Femur (tissue), 1 donor: ENCODE results near the gene NRF1.
"Not testable (repeated sequence)": the region's sequence is repeated elsewhere in the genome, so short reads cannot be mapped to it uniquely, and the experiment has no call there.

Source experiments
- DNase-seq: peaks from one replicate; pipeline ENCODE4 v3.0.0-alpha.2; 2017

Gene NRF1

DNA sequence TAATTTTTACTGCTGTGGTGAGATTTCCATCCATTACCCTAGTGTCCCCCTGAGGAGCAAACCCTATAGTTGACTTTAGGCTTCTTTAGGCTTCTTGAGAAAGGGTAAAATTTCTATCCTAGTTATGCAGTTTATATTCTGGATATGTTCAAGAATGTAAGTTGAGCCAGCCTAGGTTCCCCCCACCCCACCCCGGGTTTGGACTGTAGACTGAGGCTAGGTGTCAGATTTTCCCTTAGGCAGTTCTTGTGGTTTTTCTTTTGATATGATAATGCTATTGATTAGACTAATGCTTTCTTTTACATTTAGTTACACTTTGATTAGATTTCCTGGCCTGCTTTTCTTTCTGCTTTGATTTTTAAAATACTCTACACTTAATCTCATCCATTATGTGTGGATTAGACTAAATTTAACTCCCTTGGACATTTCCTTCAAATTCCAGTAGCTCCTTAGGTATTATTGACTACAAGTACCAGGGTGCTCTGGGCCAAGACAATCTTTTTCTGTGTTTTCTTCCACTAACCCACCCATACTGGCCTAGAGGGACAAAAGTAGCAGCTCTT is 37.7 kb downstream of the NRF1 start:
- no peak for DNase-seq

DNA sequence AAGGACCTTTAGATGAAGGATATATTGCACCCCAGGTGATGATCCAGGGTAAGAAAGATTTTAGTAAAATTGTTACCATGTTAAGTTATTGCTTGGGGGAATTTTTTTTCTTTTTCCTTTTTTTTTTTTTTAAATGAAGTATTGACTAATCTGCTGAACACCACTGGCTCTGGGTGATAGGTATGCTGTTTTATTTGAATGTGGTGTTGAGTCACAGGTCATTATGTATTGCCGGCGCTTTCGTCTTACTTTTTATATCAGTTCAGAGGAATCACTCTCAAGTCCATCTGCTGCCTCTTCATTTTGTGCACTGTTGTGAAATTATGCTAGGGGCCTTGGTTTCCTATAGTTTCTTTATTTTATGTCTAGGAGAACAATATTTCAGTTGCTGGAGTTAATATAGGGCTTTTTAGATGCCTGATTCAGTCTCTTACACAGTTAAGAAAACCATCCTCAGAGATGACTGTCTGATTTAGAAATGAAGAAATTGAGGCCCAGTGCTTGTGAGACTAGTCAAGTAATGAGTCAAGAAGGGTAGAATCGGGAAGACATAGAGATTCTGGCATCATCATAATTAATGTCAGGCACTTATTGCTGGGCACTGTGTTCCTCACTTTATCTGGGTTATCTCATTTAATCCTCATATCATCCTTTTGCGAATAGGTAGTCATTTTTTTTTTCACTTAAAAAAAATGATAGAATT is 38.7 kb downstream of the NRF1 start:
- no peak for DNase-seq

DNA sequence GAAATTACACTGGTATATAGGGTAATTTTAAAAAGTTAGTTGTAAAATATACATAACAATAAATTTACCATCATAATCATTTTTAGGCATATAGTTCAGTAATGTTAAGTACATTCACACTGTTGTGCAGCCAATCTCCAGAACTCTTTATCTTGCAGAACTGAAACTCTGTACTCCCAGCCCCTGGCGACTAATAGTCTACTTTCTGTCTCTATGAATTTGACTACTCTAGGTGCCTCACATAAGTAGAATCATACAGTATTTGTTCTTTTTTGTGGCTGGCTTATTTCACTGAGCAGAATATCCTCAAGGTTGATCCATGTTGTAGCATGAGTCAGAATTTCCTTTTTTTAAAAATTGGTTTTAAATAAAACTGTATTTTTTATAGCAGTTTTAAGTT is 41.4 kb downstream of the NRF1 start:
- no peak for DNase-seq

DNA sequence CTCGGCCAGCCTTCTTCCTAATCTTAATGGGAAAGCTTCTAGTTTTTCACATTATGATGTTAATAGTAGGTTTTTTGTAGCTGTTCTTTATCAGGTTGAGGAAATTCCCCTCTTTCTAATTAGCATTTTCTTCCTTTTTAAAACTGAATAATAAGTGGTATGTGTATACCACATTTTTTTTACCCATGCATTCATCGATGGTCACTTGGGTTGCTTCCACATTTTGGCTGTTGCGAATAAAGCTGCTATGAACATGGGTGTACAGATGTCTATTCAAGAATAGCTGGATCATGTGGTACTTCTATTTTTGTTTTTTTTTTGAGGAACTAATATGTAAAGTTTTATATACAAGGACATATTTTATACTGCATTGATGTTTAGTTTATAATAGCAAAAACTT is 44.3 kb downstream of the NRF1 start:
- no peak for DNase-seq

DNA sequence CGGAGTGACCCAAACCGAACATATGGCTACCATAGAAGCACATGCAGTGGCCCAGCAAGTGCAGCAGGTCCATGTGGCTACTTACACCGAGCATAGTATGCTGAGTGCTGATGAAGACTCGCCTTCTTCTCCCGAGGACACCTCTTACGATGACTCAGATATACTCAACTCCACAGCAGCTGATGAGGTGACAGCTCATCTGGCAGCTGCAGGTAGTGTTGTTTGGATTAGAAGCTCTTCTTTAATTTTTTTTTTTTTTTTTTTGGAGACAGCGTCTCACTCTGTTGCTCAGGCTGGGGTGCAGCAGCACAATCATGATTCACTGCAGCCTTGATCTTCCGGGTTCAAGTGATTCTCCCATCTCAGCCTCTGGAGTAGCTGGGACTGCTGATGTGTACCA is 45.8 kb downstream of the NRF1 start:
- no peak for DNase-seq

DNA sequence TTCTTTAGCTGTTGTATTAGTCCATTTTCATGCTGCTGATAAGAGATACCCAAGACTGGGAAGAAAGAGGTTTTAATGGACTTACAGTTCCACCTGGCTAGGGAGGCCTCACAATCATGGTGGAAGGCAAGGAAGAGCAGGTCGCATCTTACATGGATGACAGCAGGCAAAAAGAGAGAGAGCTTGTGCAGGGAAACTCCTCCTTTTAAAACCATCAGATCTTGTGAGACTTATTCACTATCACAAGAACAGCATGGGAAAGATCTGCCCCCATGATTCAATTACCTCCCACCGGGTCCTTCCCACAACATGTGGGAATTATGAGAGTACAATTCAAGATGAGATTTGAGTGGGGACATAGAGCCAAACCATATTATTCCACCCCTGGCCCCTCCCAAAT is 48.4 kb downstream of the NRF1 start:
- not testable (repeated sequence) for DNase-seq

DNA sequence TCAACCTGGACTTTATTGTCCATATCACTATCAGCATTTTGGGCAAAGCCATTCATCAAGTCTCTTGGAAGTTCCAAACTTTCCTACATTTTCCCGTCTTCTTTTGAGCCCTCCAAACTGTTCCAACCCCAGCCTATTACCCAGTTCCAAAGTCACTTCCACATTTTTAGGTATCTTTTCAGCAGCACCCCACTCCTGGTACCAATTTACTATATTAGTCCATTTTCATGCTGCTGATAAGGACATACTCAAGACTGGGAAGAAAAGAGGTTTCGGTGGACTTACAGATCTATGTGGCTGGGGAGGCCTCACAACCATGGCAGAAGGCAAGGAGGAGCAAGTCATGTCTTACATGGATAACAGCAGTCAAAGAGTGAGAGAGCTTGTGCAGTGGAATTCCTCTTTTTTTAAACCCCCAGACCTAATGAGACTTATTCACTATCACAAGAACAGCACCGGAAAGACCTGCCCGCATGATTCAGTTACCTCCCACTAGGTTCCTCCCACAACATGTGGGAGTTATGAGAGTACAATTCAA is 50.2 kb downstream of the NRF1 start:
- no peak for DNase-seq

DNA sequence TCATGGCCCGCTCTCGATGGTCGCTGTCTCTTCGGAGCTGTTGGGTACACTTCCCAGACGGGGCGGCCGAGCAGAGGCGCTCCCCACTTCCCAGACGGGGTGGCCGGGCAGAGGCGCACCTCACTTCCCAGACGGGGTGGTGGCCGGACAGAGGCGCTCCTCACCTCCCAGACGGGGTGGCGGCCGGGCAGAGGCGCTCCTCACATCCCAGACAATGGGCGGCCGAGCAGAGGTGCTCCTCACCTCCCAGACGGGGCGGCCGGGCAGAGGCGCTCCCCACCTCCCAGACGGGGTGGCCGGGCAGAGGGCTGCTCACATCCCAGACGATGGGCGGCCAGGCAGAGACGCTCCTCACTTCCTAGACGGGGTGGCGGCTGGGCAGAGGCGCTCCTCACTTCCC is 51.7 kb downstream of the NRF1 start:
- not testable (repeated sequence) for DNase-seq

DNA sequence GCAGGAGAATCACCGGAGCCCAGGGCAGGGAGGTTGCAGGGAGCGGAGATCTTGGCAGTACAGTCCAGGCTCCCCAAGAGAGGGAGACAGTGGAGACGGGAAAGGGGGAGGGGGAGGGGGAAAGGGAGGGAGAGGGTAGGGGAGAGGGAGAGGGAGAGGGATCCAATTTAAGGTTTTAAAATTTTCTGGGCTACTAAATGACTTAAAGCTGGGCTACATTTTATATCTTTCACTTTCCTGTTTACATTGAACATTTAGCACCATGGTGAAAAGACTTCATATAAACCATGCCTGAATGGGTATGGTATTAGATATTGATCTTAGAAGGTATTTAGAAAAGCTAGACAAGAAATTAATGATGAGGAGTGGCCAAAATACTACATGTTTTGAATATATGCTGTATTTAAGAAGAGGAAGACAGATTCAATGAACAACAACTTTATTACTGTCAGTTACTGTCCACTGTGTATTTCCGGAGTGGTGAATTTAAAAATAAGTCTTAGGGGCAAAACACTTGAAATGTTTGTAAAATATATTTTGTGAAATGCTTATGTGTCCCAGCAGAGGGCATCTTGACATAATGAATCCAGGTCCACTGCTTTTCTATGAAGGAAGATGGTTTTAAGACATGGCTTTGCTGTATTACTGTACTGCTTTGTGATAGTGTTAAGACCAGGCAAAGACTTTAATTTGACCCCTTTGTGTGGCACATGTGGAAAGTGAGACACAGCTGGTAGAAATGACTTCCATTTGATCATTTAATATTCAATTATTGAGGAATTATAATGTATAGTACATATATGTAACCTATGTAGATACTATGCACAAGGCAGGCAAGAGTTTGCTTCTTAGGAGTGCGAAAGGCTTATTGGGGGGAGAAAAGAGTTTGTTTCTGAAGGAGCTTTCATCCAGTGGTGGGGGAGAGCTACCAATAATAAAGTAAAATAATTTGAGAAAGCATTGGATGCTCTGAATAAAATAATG is 52.8 kb downstream of the NRF1 start:
- no peak for DNase-seq

DNA sequence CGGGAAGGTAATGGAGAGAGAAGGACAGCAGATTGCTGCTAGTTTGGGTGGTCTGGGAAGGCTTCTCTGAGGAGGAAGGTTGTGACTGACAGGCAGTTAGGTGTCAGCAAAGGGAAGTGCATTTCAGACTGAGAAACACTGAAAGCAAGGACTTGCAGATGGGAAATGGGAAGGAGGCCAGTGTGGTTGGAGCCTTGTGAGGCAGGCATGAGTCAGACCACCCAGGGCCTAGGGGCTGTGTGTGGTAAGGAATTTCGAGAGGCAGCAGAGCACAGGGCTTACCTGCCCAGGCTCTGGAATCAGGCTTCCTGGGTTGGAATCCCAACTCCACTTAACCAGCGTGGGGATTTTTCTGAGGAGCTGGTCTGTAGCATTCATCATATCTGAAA is 53.5 kb downstream of the NRF1 start:
- DNase-seq: peak; percentile 38

DNA sequence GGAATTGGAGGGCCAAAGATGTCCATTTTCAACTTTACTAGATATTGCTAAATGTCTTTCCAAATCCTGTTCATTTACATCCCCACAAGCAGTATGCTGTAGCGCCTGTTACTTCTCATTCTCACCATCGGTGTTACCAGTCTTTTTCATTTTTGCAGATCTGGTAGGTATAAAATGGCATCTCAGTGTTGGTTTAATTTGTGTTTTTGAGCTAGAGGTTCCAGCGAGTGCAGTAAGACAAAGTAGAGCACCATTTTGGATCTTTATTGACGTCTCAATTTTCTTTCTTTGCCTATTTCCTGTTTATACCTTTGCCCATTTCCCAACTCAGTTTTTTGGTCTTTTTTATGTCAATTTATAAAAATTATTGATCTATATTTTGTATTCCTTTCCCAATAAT is 55.6 kb downstream of the NRF1 start:
- DNase-seq: no peak

DNA sequence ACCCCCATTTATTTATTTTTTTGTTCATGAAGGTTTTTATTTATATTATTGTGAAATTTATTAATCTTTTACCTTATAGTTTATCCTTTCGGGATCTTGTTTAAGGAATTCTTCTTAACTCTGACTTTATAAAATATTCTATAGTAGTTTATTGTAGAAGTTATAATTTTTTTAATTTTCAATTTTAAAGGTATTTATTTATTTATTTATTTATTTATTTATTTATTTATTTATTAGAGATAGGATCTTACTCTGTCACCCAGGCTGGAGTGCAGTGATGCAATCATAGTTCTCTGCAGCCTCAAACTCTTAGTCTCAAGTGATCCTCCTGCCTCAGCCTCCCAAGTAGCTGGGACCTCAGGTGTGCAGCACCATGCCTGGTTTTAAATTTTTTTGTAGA is 56.0 kb downstream of the NRF1 start:
- DNase-seq: no peak

DNA sequence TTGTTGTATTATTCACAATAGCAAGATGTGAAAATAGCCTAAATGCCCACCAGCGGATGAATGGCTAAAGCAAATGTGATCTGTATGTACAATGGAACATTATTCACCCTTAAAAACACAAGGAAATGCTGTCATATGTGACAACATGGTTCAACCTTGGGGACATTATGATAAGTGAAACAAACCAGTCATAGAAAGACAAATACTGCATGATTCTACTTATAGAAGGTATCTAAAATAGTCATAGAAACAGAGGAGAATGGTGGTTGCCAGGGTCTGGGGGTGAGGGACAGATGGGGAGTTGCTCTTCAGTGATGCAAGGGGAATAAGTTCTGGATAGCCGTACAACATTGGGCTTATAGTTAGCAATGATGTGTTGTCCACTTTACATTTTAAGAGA is 58.4 kb downstream of the NRF1 start:
- no peak for DNase-seq

DNA sequence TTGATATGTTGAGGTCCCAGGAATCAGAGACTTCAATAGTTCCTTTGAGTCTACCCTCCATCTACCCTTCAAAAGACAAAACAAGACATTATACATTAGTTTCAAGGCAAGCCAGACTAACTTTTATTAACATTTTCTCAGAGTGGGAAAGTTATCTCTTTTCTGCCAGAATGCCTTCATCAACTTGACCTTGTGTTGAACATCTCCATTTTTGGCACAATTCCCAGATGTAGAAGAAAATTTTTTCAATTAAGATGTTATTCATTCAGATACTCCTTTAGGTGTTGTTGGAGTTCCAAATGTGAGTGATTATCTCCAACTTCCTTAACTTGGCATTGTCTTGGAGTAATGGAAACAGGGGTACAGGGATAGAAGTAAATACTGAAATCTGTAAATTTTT is 59.1 kb downstream of the NRF1 start:
- no peak for DNase-seq

DNA sequence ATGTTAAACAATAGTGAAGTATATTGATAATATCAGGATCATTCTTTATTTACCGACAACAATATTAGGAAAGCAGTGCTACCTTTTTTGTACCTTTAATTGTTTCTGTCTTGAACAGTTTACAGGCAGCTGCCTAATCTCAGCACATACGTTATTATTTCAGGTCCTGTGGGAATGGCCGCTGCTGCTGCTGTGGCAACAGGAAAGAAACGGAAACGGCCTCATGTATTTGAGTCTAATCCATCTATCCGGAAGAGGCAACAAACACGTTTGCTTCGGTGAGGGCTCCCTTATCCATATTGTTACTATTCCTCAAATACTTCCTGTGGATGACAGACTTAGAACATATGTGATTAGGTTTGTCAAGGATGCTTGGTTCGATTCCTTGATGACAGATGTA is 59.7 kb downstream of the NRF1 start:
- DNase-seq: peak; percentile 51

DNA sequence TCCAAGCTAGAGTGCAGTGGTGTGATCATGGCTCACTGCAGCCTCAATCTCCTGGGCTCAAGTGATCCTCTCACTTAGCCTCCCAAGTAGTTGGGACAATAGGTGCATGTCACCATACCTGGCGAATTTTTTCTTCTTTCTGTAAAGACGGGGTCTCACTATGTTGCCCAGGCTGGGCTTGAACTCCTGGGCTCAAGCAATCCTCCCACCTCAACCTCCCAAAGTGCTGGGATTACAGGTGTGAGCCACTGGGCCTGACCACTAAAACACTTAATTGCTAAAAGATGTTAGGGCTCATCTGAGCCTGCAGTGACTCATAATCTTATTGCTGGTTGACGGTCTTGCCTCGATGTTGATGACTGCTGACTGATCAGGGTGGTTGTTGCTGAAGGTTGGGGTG is 63.0 kb downstream of the NRF1 start:
- DNase-seq: not testable (repeated sequence)

DNA sequence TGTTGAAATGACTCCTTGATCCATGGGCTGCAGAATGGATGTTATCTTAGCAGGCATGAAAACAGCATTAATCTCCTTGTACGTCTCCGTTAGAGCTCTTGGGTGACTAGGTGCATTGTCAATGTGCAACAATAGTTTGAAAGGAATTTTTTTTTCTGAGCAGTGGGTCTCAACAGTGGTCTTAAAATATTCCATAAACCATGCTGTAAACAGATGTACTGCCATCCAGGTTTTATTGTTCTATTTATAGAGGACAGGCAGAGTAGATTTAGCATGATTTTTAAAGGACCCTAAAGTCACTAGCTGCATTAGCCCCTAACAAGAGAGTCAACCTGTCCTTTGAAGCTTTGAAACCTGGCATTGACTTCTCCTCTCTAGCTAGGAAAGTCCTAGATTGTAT is 64.0 kb downstream of the NRF1 start:
- no peak for DNase-seq

DNA sequence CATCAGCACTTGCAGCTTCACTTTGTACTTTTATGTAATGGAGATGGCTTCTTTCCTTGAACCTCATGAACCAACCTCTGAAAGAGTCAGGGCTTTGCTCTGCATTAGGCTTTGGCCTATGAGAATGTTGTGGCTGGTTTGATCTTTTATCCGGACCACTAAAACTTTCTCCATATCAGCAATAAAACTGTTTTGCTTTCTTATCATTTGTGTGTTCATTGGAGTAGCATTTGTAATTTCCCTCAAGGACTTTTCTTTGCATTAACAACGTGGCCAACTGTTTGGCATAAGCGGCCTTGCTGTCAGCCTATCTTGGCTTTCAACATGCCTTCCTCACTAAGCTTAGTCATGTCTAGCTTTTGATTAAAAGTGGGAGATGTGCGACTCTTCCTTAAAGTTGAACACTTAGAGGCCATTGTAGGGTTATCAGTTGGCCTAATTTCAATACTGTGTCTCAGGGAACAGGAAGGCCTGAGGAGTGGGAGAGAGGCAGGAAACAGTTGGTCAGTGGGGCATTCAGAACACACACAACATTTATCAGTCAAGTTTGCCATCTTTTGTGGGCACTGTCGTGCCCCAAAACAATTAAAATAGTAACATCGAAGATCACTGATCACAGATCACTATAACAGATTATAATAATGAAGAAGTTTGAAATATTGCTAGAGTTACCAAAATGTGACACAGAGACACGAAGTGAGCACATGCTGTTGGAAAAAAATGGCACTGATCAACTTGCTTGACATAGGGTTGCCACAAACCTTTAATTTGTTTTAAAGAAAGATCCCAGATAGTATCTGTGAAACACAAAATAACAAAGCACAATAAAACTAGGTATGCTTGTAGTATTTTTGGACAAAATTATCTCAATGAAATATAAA is 64.7 kb downstream of the NRF1 start:
- no peak for DNase-seq

DNA sequence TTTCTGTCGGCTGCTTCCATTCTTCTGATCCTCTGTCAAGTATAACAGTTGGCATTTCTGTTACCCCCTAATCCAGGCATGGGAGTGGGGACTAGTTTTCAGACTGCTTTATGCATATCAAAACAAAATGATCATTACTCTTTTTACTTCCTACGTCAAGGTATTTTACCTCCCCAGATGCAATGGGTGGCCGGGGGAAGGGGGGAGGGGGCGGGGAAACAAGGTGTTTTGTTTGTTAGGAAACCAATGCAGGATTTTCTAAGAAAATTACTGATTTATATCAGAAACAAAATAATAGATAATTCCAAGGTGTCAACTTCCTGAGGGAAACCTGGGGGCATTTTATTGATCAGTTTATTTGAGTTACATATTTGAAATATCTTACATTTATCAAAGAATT is 66.3 kb downstream of the NRF1 start:
- no peak for DNase-seq

DNA sequence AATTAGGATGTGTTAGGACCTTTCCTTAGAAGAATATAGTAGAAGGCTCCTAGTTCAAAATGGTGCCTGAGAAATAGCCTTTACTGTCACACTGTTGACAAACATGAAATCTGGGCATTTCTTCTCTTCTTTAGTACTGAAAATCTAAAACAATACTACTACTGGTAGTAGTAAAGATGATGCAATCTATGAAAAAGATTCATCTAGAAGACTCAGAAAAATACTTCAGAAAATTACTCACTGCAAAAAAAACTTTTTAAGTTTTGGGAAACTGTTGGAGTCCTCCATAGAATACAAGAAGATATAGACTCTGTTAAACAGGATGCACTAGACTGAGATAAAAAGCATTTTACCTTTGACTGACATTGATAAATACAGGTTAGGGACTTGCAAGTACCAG is 67.1 kb downstream of the NRF1 start:
- no peak for DNase-seq

DNA sequence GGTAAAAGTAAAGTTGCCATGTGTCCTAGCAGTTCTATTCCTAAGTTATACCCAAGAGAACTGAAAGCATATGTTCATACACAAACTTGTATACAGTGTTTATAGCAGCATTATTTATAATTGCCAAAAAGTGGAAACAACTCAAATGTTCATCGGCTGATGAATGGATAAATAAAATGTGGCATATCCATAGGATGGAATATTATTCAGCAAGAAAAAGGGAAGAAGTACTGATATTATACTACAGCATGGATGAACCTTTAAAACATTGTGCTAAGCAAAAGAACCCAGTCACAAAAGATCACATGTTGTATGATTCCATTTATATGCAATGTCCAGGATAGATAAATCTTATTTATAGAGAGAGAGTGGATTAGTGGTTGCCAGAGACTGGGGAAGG is 68.9 kb downstream of the NRF1 start:
- DNase-seq: no peak

DNA sequence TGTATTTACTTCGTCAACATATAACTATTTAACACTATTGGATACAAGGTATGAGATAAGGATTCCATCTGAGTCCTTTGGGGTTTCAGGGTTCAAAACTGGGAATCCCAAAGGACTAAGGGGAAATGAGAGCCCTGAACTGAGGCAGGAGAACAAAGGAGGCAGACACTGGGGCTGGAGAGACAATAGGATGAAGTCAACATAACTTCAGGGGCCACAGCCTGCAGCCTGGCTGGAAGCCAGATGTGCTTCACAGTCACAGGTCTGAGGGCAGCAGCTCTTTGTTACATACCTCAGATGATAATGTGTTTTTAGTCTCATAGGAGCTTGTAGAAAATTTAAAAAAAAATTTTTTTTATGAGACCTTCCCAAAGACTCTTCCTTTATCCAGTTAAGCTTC is 73.3 kb downstream of the NRF1 start:
- no peak for DNase-seq

DNA sequence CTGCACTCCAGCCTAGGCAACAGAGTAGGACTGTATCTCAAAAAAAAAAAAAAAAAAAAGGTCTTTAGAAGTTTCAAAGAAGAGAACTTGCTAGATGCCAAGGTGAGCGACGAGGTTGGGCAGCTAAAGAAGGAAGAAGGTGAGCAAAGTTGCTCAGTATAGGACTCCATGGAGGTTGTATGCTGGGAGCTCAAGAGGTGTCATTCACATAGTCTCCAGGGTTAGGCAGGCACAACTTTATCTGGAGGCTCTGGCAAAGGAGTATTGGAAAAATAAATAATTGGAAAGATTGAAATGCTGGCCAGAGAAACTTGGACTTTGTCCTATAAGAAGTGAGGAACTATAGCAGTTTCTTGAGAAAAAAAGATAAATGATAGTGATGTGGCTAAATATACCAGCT is 74.5 kb downstream of the NRF1 start:
- DNase-seq: no peak
